SIG-M5 treated with dmso at 0.1 percent for 504 hours (cell line): ENCODE measurements around the gene KLHDC4.
A peak's percentile ranks its signal among the peaks of the same experiment; 100 is the strongest.
"Not testable (repeated sequence)": the region's sequence is repeated elsewhere in the genome, so short reads cannot be mapped to it uniquely, and the experiment has no call there.

Source experiments
- DNase-seq: peaks from one replicate; lab custom pipeline; 2025; ENCODE audit not compliant: unreplicated experiment; lab: John Stamatoyannopoulos, UW

KLHDC4 gene

DNA sequence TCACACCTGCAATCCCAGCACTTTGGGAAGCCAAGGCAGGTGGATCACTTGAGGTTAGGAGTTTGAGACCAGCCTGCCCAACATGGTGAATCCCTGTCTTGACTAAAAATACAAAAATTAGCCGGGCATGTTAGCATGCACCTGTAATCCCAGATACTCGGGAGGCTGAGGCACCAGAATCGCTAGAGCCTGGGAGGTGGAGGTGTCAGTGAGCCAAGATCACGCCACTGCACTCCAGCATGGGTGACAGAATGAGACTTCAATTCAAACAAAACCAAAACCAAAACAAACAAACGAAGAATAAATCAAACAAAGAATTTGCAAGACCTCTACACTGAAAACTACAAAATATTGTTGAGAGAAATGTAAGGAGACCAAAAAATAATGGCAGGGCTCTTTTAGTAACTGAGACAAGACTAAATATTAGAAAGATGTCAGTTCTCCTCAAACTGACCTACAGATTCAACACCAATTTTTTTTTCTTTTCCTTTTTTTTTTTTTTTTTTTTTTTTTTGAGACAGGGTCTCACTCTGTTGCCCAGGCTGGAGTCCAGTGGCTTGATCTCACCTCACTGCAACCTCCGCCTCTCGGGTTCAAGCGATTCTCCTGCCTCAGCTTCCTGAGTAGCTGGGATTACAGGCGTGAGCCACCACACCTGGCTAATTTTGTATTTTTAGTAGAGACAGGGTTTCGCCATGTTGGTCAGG, 23.1 kb upstream of the KLHDC4 start:
- DNase-seq, result not testable (repeated sequence)

DNA sequence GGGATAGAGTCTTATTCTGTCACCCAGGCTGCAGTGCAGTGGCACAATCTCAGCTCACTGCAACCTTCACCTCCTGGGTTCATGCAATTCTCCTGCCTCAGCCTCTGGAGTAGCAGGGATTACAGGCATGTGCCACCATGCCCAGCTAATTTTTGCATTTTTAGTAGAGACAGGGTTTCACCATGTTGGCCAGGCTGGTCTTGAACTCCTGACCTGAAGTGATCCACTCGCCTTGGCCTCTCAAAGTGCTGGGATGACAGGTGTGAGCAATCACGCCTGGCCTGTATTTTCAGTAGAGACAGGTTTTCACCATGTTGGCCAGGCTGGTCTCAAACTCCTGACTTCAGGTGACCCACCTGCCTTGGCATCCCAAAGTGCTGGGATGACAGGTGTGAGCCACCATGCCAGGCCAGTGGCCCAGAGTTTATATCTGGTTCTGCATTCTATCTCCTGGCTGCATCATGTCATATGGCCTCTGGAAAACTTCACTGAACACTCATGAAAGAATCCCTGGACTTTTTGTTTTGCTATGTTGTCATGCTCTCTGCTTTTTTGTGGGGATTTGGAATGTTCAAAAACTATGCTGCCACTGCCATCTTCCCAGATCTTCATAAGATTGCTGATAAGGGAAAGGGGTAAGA, 21.8 kb upstream of the KLHDC4 start:
- not testable (repeated sequence) for DNase-seq

DNA sequence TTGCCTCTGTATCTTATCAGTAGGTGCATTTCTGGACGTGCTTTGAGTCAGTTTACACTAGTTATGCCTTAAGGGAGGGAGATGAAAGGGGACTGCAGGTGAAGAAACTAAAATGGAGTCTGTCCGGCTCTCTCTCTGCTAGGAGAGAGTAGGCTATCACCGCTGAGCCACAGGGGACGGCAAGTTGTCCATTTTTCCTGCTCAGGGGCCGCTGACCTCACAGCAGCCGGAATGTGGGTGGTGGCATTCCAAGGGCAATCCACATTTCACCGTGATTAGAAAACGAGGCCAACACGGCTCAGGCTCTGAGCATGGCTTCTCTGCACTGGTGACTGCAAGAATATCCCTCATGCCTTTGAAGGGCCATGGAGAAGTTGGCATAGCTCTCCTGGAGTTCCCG, 19.0 kb upstream of the KLHDC4 start:
- DNase-seq, result no peak

DNA sequence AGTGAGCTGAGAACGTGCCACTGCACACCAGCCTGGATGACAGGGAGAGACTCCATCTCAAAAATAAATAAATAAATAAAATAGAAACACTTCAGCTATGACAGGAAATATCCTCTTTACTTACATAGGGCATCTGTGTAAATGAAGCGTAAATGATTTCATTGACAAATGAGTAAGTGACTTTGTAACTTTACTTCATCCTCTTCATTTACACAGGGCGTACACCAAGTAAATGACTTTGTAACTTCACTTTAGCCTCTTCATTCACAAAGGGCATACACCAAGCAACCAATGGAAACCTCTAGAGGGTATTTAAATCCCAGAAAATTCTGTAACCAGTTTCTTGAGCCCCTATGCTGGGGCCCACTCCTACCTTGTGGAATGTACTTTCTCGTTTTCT, 16.2 kb upstream of the KLHDC4 start:
- no peak for DNase-seq

DNA sequence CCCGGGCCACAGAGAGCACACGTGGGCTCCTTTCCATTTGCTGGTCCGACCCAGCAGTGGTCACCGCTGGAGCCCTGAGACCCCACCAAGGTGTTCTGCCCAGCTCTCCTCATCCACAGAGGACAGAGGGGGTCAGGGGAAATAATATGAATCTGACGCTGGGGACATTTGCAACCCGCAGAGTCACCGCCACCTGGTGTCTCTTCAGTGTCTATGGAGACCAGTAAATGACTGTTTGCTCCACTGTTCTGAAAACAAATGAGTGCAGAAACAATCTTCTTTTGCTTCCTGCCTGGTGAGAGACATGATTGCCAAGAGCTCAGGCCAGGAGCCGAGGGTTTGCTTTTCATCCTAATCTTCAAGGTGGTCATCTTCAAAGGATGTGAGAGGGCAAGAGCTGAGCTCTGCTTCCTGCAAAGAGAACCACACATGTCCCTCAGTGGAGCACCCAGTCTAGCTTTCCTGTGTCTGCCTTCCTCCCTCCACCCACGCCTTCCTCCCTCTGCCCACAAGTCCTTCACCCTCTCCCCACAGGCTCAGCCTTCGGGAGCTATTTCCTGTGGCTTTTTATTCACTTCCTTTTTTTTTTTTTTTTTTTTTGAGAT, 14.7 kb upstream of the KLHDC4 start:
- DNase-seq, result peak; percentile 95

DNA sequence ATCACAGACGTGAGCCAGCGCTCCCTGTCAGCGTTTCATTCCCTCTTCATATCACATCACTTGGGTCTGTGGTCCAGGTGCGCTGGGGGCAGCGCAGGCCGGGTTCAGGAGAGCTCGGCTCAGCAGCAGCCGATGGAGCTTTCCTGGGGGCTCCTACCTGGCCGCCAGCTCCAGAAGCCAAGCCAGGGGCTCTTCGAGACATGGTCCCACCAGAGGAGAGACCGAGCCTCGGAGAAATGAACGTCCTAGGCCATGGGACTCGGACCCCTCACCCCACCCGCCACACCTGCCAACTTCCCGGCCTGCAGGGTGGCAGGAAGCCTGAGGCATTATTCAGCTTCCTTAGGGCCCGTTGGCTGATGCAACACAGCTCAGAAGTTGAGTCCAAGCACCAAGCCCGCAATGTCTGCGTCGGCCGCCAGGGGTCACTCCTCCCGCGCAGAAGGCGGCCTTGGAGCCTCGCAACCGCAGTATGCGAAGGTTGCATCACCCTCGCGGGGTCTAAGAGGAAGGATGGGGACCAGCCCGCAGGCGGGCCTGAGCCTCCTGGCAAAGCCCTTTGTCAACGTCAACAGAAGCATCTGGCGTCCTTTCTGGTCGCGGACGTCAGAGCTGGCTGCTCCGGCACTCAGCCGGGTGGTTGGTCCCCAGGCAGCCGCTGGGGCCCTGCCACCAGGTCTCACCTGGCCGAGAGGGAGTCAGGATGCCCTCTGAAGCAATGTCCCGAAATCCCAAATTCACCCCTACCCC, 13.2 kb upstream of the KLHDC4 start:
- DNase-seq, result peak; percentile 90

DNA sequence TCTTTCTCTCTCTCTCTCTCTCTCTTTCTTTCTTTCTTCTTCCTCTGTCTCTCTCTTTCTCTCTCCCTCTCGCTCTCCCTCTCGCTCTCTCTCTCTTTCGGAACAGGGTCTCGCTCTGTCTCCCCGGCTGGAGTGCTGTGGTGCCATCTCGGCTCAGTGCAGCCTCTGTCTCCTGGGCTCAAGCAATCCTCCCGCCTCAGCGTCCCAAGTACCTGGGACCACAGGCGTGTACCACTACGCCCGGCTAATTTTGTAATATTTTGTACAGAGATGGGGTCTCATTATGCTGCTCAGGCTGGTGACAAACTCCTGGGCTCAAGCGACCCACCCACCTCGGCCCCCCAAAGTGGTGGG, 12.7 kb upstream of the KLHDC4 start:
- no peak for DNase-seq

DNA sequence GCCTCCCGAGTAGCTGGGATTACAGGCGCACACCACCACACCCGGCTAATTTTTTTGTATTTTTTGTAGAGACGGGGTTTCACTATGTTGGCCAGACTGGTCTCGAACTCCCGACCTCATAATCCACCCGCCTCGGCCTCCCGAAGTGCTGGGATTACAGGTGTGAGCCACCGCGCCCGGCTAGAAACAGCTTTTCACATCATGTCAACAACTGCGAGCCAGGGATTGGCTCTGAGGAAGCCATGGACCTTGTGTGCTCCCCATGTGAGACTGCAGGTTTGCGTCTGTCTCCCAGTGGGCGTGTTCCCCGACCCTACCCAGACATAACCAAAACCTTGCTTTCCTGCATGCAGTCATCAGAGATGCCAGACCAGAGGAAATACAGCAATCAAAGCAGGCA, 8.1 kb upstream of the KLHDC4 start:
- DNase-seq, result not testable (repeated sequence)

DNA sequence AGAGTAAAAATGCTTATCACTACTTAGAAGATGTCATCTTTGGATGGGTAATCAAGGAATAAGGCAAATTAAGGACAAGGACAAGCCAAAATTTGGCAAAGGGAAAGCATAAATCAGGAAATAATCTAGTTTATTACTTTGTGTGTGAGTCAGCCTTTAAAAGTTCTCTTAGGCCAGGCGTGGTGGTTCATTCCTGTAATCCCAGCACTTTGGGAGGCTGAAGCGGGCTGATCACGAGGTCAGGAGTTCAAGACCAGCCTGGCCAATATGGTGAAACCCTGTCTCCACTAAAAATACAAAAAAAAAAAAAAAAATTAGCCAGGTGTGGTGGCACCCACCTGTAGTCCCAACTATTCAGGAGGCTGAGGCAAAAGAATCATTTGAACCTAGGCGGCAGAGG, 1.7 kb upstream of the KLHDC4 start:
- DNase-seq, result not testable (repeated sequence)

DNA sequence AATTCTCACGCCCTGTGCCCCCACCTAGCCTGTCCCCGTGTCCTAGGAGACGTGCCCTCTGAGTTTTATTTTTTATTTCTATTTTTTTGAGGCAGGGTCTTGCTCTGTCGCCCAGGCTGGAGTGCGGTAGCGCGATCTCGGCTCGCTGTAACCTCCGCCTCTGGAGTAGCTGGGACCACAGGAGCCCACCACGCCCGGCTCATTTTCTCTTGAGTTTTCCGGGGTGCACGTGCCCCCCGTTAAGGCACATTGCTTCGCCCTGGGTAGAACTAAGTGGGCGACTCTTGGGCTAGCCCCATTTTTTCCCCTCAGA, 655 bp upstream of the KLHDC4 start:
- DNase-seq, result no peak

DNA sequence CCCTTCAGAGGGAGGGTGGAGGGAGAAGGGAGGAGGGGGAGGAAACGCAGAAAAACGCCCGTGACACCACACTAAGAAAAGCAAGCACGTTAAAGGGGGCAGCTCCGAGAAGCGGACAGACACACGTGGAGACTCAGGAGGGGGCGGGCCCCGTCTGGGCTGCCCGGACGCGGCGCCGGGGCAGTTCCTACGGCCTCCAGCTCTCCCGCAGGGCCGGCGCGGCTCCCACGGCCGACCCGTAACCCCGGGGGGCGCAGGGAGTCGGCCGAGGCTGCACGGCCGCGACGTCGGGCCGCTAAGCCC, 362 bp downstream of the KLHDC4 start:
- no peak for DNase-seq

DNA sequence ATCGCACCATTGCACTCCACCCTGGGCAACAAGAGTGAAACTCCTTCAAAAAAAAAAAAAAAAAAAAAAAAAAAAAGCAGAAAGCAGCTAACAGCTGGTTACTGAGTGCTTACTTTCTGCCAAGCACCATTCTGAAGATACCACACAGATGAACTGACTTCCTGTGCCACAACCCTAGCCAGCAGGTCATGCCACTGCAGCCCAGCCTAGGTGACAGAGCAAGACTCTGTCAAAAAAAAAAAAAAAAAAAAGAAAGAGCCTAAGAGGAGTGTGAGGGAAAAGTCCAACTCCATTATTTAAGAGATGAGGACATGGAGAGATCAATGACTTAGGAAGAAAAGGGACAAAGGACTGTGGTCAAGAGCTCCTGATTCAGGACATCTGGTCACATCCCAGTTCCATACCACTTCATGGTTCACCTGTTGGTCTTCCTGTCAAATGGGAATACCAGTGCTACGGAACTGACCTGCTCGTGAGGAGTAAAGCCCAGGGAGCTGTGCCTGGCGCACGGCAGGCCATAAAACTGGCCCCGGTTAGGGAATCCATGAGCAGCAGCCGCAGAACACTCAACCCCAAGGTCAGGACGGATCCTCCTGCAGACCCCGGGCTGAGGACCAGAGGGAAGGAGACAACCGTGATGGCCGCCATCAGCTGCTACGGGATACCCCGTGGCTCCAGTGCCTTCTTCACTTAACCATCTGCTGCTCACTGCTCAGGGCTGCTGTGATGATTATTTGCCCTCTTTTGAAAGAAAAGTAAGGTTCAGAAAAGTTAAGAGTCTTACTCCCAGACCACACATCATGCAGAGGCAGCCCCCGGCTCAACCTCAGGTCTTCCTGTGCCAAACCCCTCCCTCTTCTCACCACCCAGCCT, 950 bp downstream of the KLHDC4 start:
- no peak for DNase-seq

DNA sequence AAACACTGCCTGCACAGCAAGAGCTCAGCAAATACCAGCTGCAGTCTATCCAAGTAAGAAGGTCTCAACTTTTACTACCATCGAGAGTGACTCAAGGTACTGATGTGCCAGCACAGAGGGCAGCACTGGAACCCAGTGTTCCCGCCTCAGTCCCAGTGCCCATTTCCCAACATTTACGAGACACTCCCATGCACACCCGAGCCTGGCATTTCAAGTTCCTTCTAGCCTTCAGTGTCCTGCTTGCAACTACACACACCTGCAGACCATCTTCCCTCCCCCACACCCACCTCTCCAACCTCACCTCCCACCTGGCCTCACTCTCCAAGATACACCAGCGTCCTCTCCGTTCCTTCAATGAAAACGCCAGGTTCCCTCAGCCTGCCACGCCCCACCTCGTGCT, 3.2 kb downstream of the KLHDC4 start:
- no peak for DNase-seq

DNA sequence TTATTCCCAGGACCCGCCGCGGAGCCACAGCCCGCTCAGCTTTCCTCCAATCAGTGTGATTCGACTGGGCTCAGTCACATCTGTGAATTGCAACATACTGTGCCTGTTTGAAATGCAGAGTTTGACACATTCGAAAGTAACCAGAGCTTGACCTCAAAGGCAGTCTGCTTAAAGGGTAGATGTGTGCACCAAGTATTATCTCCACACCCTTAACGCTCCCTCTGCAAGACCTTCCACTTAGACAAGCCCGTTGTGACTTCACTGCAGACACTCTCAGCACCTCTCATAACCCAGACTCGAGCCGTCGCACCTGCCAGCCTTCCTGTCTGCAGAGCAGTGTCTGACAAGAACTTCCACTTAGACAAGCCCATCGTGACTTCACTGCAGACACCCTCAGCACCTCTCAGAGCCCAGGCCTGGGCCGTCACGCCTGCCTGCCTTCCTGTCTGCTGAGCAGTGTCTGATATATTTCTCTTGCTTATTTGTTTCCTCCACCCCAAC, 3.7 kb downstream of the KLHDC4 start:
- no peak for DNase-seq

DNA sequence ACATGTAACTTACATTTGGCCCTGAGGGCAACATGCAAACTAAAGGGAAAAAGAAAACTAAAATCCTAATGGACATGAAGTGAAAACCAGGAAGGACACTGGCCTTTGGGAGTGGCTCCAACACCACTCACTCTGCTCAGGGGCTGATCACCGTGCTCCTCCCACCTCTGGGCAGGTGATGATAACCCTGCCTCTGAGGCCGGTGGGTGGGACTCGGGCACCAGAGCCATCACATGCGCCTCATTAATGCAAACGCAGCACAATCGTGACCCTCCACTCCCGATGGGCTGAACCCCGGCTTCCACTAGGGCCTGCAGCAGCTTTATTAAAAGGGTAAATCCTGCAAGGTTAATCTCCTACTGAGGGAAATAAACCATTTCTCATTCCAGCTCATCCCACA, 4.7 kb downstream of the KLHDC4 start:
- DNase-seq, result no peak

DNA sequence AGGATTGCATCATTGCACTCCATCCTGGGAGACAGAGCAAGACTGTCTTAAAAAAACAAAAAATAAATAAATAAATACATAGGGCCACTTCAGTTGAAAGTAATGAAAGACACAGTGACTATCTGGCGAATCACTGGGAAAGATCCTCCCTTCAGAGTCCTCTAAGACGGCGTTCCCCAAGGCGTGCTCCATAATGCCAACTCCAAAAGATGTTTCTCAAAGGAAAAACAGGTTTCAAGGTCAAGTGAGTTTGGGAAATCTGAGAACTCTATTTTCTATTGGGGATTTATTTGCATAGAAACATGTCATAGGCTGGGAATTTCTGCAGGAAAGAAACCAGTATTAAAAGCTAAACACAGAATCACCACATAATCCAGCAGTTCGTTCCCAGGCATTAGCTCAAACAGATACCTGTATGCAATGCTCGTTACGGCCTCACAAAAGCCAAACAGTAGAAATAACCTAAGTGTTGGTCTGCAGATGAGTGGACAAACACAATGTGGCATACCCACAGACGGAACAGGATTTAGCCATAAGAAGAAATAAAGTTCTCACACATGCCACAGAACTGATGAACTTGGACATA, 7.9 kb downstream of the KLHDC4 start:
- DNase-seq, result no peak

DNA sequence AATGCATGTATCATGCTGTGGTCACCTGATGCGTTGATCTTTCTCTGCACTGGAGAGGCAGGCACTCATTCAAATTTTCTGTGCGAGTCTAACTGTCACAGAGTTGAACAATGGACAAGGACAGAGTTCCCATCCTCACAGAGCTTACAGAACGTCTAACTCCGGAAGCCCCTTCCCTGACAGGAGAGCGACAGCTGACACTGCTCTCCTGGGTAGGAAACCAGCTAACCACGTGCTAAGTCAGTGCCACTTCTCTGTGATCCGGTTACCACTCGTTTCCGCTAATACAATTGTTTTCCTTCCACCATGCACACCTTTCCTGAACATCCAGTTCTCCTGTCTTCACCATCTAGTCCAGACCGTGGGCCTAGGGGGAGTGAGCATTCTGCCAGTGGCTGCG, 11.3 kb downstream of the KLHDC4 start:
- no peak for DNase-seq

DNA sequence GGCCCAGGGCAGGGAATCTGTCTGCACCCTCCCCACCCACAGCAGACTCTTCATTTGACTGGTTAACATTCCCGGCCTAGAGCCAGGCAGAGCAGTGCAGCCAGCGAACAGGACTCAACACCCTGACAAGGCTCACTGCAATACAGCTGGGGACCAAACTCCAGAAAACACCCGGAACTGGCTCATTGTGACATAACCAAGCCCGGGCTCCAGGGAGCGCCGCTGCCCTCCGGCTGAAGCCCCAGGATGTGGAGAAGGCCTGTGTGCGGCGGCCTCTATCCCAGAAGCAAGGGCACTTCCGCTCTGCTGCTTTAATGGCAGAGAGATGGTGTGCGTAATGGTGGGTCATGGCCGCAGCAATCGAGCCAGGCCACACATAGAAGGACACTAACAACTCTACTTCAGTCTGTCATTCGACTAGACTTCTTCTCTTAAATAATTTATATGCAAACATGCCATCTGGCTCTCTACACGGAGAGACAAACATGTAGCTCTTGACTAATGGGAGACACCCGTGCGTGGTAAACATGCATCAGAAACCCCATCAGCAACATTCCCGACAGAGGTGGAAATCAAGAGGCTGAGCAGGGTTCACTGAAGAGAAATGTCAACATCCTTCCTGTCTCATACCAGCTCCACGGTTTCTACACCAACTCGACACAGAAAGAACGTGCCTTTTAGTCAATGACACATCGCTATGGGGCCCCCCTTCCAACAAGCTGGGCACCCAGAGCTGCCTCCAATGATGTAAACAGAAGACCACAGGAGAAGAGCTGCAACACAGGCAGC, 18.0 kb downstream of the KLHDC4 start:
- no peak for DNase-seq

DNA sequence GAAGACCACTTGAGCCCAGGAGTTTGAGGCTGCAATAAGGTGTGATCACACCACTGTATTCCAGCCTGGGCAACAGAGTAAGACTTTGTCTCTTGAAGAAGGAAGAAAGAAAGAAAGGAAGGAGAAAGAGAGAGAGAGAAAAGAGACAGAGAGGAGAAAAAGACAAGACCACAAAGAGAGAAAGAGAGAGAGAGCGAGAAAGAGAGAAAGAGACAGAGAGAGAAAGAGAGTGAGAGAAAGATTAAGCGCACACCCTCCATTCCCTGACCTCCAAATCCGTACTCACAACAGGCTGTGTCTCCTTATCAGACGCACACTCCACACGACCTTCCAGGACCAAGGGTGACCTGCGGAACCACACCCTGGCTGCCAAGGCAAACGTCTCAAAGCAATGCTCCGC, 19.6 kb downstream of the KLHDC4 start:
- no peak for DNase-seq
